Measurements from ENCODE around the gene FRAS1.

The FRAS1 gene

DNA sequence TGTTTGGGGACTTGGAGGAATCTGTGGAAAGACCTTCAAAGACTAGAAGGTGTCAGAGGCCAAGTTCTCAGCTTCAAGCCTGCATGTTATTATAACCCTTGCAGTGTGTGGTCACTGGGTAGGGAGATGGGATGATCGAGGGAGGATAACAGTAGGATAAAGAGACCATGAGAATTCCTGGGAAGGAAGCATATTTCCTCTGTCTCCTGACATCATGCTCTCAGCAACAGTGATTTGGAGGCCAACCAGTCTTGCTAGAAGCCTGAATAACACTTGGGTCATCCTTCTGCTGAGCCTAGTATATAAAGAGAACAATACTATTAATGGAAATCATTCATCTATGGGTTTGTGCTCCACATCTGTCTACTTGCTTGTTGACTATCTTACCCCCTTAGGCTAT is 453.6 kb downstream of the FRAS1 start:
- no peak overlapping the region for H3K4me3 ChIP-seq (ENCODE audit: low read depth, low read length)
- H3K4me1 ChIP-seq (ENCODE audit: control insufficient read depth, insufficient read depth, low read length) = peaks cover 2% of the 10 kb centered on the region
- H3K9ac ChIP-seq (ENCODE audit: low read depth, low read length) = no peak overlapping the region
- no peaks in the 10 kb centered on the region for H3K9me3 ChIP-seq (ENCODE audit: control insufficient read depth, insufficient read depth, low read length)
- peaks cover 4% of the 10 kb centered on the region for H3K36me3 ChIP-seq (ENCODE audit: control insufficient read depth, insufficient read depth, low read length)
- no peaks in the 10 kb centered on the region for H3K27me3 ChIP-seq (ENCODE audit: control insufficient read depth, insufficient read depth, low read length)

DNA sequence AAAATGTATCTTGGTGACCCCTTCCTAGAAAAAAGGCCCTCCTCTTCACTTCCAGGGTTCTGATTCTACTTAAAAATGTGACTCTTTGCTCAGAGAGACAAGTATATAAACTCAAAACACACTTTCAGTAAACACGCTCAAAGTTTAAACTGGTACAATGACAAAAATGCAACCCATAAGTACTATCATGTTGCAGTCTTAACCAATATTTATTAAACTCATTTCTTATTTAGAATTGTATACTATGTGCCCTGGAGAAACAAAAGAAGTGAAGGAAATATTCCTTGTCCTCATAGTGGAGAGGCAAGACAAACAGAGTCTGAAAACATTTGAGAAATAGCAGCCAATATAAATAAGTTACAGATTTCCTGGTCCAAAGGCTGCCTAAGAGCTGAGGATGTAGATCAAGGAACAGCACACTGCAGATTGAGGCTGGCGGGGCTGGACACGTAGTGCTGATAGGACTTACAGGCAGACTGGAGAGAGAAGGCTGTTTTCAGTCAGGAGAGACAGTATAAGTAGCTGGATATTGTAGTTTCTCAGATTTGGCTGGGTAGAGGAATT is 455.3 kb downstream of the FRAS1 start:
- H3K4me3 ChIP-seq (ENCODE audit: low read depth, low read length) = no peak overlapping the region
- H3K36me3 ChIP-seq (ENCODE audit: control insufficient read depth, insufficient read depth, low read length) = peaks cover 4% of the 10 kb centered on the region
- H3K4me1 ChIP-seq (ENCODE audit: control insufficient read depth, insufficient read depth, low read length) = no peaks in the 10 kb centered on the region
- no peaks in the 10 kb centered on the region for H3K9me3 ChIP-seq (ENCODE audit: control insufficient read depth, insufficient read depth, low read length)
- no peaks in the 10 kb centered on the region for H3K27me3 ChIP-seq (ENCODE audit: control insufficient read depth, insufficient read depth, low read length)
- no peak overlapping the region for H3K9ac ChIP-seq (ENCODE audit: low read depth, low read length)

DNA sequence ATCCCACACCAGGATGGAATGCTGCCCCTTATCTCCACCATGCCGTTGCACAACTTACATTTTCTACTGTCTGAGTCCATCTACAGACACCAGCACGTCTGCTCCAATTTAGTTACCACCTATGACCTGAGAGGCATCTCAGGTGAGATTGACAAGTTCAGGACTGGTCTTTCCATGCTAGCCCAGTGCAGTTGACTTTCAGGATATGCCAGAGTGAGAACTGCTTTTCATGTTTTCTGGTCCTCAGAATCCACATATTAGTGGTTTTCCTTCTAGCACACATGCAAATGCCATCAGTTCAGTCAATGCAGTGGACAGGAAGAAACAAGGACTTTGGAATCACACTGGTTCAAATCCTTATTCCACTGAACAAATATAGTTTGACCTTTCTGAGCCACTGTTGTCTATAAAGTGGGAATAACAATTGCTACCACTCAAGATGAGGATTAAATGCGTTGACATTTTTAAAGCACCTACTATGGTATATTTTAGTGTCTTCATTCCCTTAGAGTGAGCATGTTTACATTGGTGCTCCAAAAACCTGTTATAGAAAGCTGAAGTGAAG is 456.4 kb downstream of the FRAS1 start:
- peaks cover 4% of the 10 kb centered on the region for H3K36me3 ChIP-seq (ENCODE audit: control insufficient read depth, insufficient read depth, low read length)

DNA sequence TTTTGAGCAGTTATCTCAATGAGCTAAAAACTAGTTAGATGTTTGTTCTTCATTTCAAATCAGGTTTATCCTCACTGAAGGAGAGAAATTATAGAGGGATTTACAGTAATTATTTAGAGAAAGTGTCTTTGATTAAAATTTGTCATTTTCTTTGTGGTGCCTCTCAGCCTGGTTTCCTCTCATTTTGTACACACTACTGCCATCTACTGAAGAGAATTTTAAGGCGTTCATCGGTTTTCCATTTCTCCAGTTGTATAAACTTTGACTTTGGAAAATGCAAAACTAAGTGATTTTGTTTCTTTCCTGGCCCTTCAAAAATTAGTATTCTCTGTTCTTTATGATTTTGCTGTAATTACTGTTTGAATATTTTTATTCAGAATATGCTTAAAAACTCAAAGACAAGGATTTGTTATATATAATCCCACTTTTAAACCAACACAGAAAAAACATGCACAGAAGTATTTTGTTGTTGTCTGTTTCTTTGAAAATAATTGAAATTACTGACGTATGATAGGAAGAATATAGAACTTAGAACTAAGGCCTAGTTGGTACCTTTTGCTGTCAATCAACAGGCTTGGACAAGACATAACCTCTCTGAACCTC is 460.0 kb downstream of the FRAS1 start:
- Histone ChIP-seq H3K9ac (ENCODE audit: low read depth, low read length) (no peak overlapping the region), H3K9me3 (ENCODE audit: control insufficient read depth, insufficient read depth, low read length) (no peaks in the 10 kb centered on the region), H3K4me3 (ENCODE audit: low read depth, low read length) (no peak overlapping the region), H3K27me3 (ENCODE audit: control insufficient read depth, insufficient read depth, low read length) (no peaks in the 10 kb centered on the region), H3K36me3 (ENCODE audit: control insufficient read depth, insufficient read depth, low read length) (no peaks in the 10 kb centered on the region), H3K4me1 (ENCODE audit: control insufficient read depth, insufficient read depth, low read length) (no peaks in the 10 kb centered on the region)

More for the DNA sequence above, 456.4 kb downstream of the FRAS1 start:
- H3K4me1 ChIP-seq (ENCODE audit: control insufficient read depth, insufficient read depth, low read length) = no peaks in the 10 kb centered on the region
- no peaks in the 10 kb centered on the region for H3K27me3 ChIP-seq (ENCODE audit: control insufficient read depth, insufficient read depth, low read length)
- H3K4me3 ChIP-seq (ENCODE audit: low read depth, low read length) = no peak overlapping the region
- no peak overlapping the region for H3K9ac ChIP-seq (ENCODE audit: low read depth, low read length)
- no peaks in the 10 kb centered on the region for H3K9me3 ChIP-seq (ENCODE audit: control insufficient read depth, insufficient read depth, low read length)

DNA sequence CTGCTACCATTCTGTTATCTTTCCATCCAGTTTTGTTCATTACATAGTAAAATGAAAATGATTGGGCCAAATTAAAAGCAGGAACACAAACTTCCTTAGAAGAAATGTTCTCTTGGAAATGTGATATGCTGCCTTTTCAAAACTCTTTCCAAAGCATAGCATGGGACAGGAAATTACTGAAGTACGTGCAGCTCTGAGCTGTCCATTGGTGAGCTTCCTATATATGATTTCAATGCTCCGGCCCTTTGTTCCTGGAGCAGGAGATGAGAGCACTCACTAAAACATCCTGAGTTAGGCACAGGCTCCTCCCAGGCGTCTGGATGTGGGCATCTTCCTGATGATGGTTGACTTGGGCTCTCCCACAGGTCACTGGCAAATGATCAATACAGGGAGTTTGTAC is 461.4 kb downstream of the FRAS1 start:
- peaks cover 2% of the 10 kb centered on the region for H3K36me3 ChIP-seq (ENCODE audit: control insufficient read depth, insufficient read depth, low read length)
- no peak overlapping the region for H3K9ac ChIP-seq (ENCODE audit: low read depth, low read length)
- H3K9me3 ChIP-seq (ENCODE audit: control insufficient read depth, insufficient read depth, low read length) = no peaks in the 10 kb centered on the region
- no peak overlapping the region for H3K4me3 ChIP-seq (ENCODE audit: low read depth, low read length)
- H3K27me3 ChIP-seq (ENCODE audit: control insufficient read depth, insufficient read depth, low read length) = no peaks in the 10 kb centered on the region
- H3K4me1 ChIP-seq (ENCODE audit: control insufficient read depth, insufficient read depth, low read length) = no peaks in the 10 kb centered on the region

DNA sequence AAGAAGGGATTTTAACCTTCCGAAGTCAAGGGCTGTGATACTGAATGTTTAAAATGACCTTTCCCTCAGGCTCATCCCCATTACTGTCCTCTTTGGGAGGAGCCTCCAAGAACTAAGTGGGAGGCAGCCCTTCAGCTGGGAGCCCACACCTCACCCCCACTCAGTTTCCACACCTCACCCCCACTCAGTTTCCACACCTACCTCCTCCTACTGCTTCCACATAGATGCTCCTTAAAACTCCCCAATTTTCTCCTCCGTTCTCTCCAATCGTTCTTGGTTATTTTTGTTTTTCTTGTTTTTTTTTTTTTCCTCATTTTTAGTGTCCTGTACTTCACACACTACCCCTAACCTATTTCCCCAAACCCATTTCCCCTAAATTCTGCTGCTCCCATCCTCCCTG is 462.8 kb downstream of the FRAS1 start:
- no peaks in the 10 kb centered on the region for H3K9me3 ChIP-seq (ENCODE audit: control insufficient read depth, insufficient read depth, low read length)
- peaks cover 2% of the 10 kb centered on the region for H3K36me3 ChIP-seq (ENCODE audit: control insufficient read depth, insufficient read depth, low read length)
- no peaks in the 10 kb centered on the region for H3K27me3 ChIP-seq (ENCODE audit: control insufficient read depth, insufficient read depth, low read length)
- H3K9ac ChIP-seq (ENCODE audit: low read depth, low read length) = no peak overlapping the region
- no peaks in the 10 kb centered on the region for H3K4me1 ChIP-seq (ENCODE audit: control insufficient read depth, insufficient read depth, low read length)
- no peak overlapping the region for H3K4me3 ChIP-seq (ENCODE audit: low read depth, low read length)

DNA sequence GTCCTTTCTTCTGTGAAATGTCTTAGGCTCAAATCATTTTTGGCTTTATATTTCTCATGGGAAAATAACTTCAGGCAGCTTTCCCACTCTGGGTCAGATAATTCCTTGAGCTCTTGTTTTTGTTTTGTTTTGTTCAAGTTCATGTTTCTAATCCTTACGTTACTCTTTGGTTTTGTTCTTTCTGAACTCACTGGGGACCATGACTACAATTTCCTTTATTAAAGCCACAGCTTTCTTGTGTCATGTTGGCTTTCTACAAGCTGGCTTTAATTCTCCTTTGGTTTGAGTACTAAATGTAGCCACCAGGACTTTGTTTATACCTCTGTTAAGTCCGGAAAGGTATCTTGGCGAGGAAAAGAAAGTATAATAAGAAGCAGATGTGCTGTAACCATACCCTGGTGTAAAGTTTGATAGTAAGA is 463.7 kb downstream of the FRAS1 start:
- no peak overlapping the region for H3K4me3 ChIP-seq (ENCODE audit: low read depth, low read length)
- H3K9ac ChIP-seq (ENCODE audit: low read depth, low read length) = no peak overlapping the region
- no peaks in the 10 kb centered on the region for H3K4me1 ChIP-seq (ENCODE audit: control insufficient read depth, insufficient read depth, low read length)
- peaks cover 2% of the 10 kb centered on the region for H3K36me3 ChIP-seq (ENCODE audit: control insufficient read depth, insufficient read depth, low read length)
- H3K9me3 ChIP-seq (ENCODE audit: control insufficient read depth, insufficient read depth, low read length) = no peaks in the 10 kb centered on the region
- H3K27me3 ChIP-seq (ENCODE audit: control insufficient read depth, insufficient read depth, low read length) = no peaks in the 10 kb centered on the region

DNA sequence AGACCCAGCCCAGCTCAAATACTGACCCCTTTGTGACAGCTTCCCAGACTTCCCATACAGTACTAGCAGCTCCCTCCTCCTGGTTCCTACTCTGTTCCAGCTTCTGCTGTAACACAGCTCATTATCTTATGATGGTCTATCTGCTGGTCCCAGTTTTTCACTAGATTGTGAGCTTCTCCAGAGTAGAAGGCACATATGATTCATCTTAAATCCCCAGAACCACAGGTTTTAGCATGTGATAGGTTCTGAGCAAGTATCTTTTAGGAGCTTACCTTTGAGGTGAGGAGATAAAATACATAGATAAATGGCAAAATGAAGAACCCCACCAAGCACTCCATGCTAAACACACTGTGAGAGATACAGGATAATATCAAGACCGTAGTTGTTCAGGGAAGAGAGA is 466.9 kb downstream of the FRAS1 start:
- Histone ChIP-seq H3K9ac (ENCODE audit: low read depth, low read length) (no peak overlapping the region), H3K4me3 (ENCODE audit: low read depth, low read length) (no peak overlapping the region), H3K36me3 (ENCODE audit: control insufficient read depth, insufficient read depth, low read length) (peaks cover 2% of the 10 kb centered on the region), H3K9me3 (ENCODE audit: control insufficient read depth, insufficient read depth, low read length) (no peaks in the 10 kb centered on the region), H3K4me1 (ENCODE audit: control insufficient read depth, insufficient read depth, low read length) (no peaks in the 10 kb centered on the region), H3K27me3 (ENCODE audit: control insufficient read depth, insufficient read depth, low read length) (no peaks in the 10 kb centered on the region)

DNA sequence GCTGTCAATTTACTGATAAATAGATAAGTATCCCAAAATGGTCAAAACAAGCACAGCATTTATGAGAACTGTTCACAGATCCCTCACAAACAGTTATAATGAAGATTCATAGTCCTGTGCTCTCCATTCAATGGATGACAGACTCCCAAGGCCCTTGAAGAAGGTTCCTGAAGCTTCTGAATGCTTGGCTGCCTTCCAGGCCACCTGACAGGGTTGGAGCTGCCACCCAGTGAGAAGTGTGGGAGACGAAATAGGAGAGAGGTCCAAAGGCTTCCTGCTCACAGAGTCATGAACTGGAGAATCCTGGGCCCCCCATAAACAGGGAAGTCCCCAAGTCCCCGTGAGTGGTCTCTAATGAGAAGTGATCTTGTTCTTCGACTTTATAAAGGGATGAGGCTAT is 468.4 kb downstream of the FRAS1 start:
- Histone ChIP-seq H3K9me3 (ENCODE audit: control insufficient read depth, insufficient read depth, low read length) (no peaks in the 10 kb centered on the region), H3K4me1 (ENCODE audit: control insufficient read depth, insufficient read depth, low read length) (no peaks in the 10 kb centered on the region), H3K9ac (ENCODE audit: low read depth, low read length) (no peak overlapping the region), H3K36me3 (ENCODE audit: control insufficient read depth, insufficient read depth, low read length) (peaks cover 2% of the 10 kb centered on the region), H3K27me3 (ENCODE audit: control insufficient read depth, insufficient read depth, low read length) (no peaks in the 10 kb centered on the region), H3K4me3 (ENCODE audit: low read depth, low read length) (no peak overlapping the region)

DNA sequence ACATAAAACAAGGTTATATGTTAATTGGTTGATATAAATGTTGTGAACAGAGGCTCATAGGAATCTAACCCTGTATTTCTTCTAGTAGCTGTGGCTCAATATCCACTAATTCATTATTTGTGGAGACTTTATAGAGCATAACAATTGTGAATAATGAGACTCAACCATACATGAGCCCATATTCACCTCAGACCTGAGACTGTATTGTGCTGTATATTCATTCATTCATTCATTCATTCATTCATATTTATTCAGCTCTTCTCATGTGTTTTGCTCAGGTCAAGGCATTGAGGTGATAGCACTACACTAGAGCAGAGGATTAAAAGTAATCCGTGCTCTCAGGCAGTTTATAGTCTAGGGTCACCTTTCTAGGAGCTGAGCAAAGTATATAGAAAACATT is 470.0 kb downstream of the FRAS1 start:
- Histone ChIP-seq H3K27me3 (ENCODE audit: control insufficient read depth, insufficient read depth, low read length) (no peaks in the 10 kb centered on the region), H3K9me3 (ENCODE audit: control insufficient read depth, insufficient read depth, low read length) (no peaks in the 10 kb centered on the region), H3K9ac (ENCODE audit: low read depth, low read length) (no peak overlapping the region), H3K4me1 (ENCODE audit: control insufficient read depth, insufficient read depth, low read length) (no peaks in the 10 kb centered on the region), H3K4me3 (ENCODE audit: low read depth, low read length) (no peak overlapping the region), H3K36me3 (ENCODE audit: control insufficient read depth, insufficient read depth, low read length) (peaks cover 2% of the 10 kb centered on the region)

DNA sequence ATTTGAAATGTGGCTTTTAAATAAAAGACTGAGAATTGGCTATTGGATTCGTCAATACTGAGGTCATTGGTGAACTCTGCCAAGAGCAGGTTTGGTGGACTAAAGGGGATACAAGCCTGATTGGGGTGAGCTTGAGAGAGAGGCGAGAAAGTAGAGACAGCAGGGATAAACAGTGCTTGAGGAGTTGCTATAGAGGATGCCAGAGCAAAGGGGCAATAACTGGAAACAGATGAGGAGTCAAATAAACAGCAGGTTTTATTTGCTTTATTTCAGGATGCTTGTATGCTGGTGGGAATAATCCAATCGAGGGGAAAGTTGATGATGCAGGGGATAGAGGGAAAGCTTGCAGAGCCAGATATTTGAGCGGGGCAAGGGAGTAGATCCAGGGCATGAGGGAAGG is 470.4 kb downstream of the FRAS1 start:
- Histone ChIP-seq H3K4me1 (ENCODE audit: control insufficient read depth, insufficient read depth, low read length) (no peaks in the 10 kb centered on the region), H3K9me3 (ENCODE audit: control insufficient read depth, insufficient read depth, low read length) (no peaks in the 10 kb centered on the region), H3K27me3 (ENCODE audit: control insufficient read depth, insufficient read depth, low read length) (no peaks in the 10 kb centered on the region), H3K9ac (ENCODE audit: low read depth, low read length) (no peak overlapping the region), H3K36me3 (ENCODE audit: control insufficient read depth, insufficient read depth, low read length) (no peaks in the 10 kb centered on the region), H3K4me3 (ENCODE audit: low read depth, low read length) (no peak overlapping the region)

DNA sequence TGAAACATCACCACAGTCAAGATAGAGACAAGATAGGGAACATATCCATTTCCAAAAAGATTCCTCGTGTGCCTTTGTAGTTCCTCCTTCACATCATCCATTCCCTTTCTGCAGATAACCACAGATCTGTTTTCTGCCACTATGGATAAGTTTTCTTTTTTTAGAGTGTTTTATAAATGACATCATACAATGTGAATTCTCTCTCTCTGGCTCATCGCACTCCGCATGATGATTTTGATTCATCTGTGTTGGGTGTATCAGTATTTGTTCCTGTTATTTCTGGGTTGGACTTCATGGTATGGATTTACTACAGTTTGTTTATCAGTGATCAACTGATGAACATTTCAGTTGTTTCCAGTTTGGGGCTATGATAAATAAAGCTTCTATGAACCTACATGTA is 471.2 kb downstream of the FRAS1 start:
- Histone ChIP-seq H3K9me3 (ENCODE audit: control insufficient read depth, insufficient read depth, low read length) (no peaks in the 10 kb centered on the region), H3K4me1 (ENCODE audit: control insufficient read depth, insufficient read depth, low read length) (no peaks in the 10 kb centered on the region), H3K27me3 (ENCODE audit: control insufficient read depth, insufficient read depth, low read length) (no peaks in the 10 kb centered on the region), H3K36me3 (ENCODE audit: control insufficient read depth, insufficient read depth, low read length) (no peaks in the 10 kb centered on the region), H3K9ac (ENCODE audit: low read depth, low read length) (no peak overlapping the region), H3K4me3 (ENCODE audit: low read depth, low read length) (no peak overlapping the region)
